HG02759 (cell line): ENCODE results near the gene SMIM5.

Experiments used
- ATAC-seq: cut with Tn5 transposase; IDR thresholded peaks from one replicate; pipeline ENCODE4 v1.9.1; 2021; ENCODE audit warnings: mild to moderate bottlenecking, moderate library complexity; ENCODE audit not compliant: unreplicated experiment

Gene SMIM5

GRCh38 chr17:75664099-75664549, 30.9 kb downstream of the SMIM5 start:
- ATAC-seq = peak; percentile 66

- ATAC-seq = no peak
Measured at GRCh38 chr17:75665981-75666380, 32.7 kb downstream of the SMIM5 start.

- peak; percentile 74 for ATAC-seq
Measured at GRCh38 chr17:75666959-75667790, 33.9 kb downstream of the SMIM5 start, which contains the start of the genes RECQL5 and SAP30BP. Gene RECQL5, minus strand, starts transcription at chr17:75667154. Its CDS starts 597 bp downstream, at chr17:75666557. Gene SAP30BP, plus strand, starts transcription at chr17:75667338. Its CDS starts 35 bp downstream, at chr17:75667373.

GRCh38 chr17:75667825-75668224, 34.6 kb downstream of the SMIM5 start:
- ATAC-seq = no peak

- ATAC-seq = no peak
Measured at GRCh38 chr17:75668489-75668888, 35.3 kb downstream of the SMIM5 start.

GRCh38 chr17:75670868-75671267, 37.6 kb downstream of the SMIM5 start:
- ATAC-seq = no peak

GRCh38 chr17:75672011-75672410, 38.8 kb downstream of the SMIM5 start:
- no peak for ATAC-seq

- ATAC-seq = no peak
Measured at GRCh38 chr17:75673487-75673886, 40.3 kb downstream of the SMIM5 start.

- no peak for ATAC-seq
Measured at GRCh38 chr17:75676461-75676860, 43.2 kb downstream of the SMIM5 start.

GRCh38 chr17:75679706-75680211, 46.5 kb downstream of the SMIM5 start:
- ATAC-seq = no peak

GRCh38 chr17:75680431-75680830, 47.2 kb downstream of the SMIM5 start:
- no peak for ATAC-seq

- ATAC-seq = no peak
Measured at GRCh38 chr17:75681289-75681688, 48.1 kb downstream of the SMIM5 start.

GRCh38 chr17:75683583-75683982, 50.3 kb downstream of the SMIM5 start:
- no peak for ATAC-seq

- ATAC-seq = no peak
Measured at GRCh38 chr17:75684249-75684648, 51.0 kb downstream of the SMIM5 start.

- no peak for ATAC-seq
Measured at GRCh38 chr17:75684924-75685323, 51.7 kb downstream of the SMIM5 start.

GRCh38 chr17:75685499-75685898, 52.3 kb downstream of the SMIM5 start:
- no peak for ATAC-seq

GRCh38 chr17:75688209-75688825, 55.1 kb downstream of the SMIM5 start:
- no peak for ATAC-seq

GRCh38 chr17:75689441-75689873, 56.2 kb downstream of the SMIM5 start:
- ATAC-seq = no peak
